ENCODE results near the gene GSX1. TPM values are rescaled to one million over a fixed set of nuclear protein-coding genes. Genes with fewer than 3 reads are reported as not detected.

Gene GSX1
- total and polyA plus RNA-seq, 2 experiments from 2014 or later = not detected

DNA sequence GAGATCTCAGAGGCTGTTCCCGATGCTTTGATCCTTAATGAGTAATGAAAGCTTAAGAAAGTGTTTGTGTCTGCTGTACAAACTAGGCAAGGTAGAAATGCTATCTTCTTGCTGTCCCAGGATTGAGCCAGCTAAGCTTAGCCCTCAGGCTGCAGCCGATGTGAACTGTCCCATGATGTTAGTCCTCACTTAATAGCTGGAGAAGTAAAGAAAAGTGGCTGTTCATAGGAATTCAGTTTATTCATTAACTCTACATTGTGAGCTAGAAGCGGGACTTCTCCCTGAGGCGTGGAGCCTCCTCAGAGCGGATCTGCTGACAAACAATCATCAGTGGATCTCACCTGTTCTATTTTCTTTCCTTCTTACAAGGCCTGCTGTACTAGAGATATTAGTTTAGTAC, 10.1 kb upstream of the GSX1 start:
- no peak overlapping the region for H3K4me3 ChIP-seq
- peaks cover 84% of the 10 kb centered on the region for H3K27me3 ChIP-seq
- no peak for DNase-seq (ENCODE audit: low read depth in 1 of 2, low spot score in 1 of 2)
- H3K27ac ChIP-seq = no peak overlapping the region
- TF ChIP-seq, protein P1, sequence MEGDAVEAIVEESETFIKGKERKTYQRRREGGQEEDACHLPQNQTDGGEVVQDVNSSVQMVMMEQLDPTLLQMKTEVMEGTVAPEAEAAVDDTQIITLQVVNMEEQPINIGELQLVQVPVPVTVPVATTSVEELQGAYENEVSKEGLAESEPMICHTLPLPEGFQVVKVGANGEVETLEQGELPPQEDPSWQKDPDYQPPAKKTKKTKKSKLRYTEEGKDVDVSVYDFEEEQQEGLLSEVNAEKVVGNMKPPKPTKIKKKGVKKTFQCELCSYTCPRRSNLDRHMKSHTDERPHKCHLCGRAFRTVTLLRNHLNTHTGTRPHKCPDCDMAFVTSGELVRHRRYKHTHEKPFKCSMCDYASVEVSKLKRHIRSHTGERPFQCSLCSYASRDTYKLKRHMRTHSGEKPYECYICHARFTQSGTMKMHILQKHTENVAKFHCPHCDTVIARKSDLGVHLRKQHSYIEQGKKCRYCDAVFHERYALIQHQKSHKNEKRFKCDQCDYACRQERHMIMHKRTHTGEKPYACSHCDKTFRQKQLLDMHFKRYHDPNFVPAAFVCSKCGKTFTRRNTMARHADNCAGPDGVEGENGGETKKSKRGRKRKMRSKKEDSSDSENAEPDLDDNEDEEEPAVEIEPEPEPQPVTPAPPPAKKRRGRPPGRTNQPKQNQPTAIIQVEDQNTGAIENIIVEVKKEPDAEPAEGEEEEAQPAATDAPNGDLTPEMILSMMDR (IDR thresholded peaks at IDR 0.05; ENCODE audit: low read depth, low read length) = no peak
- no peaks in the 10 kb centered on the region for H3K36me3 ChIP-seq
- no peaks in the 10 kb centered on the region for H3K4me1 ChIP-seq (ENCODE audit: low read depth)
- H3K9me3 ChIP-seq (ENCODE audit: low read depth) = no peaks in the 10 kb centered on the region

DNA sequence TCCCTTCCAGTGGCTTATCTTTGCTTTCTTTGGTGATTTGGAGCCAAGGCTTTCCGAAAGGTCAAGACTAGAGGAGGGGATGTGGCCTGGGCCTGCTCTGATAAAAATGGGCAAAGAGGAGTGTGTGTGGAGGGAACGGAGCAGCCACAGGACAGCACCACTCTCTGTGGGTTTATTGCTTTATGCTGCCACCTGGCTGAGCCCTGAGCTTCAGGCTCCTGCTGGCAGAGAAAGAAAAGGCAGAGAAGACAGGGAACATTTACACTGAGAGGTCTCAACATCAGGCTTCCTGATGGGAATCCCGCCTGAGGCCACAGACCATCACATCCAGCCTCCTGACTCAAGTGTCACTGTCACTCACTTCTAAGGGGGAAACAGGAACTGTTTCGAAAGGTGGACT, 9.2 kb upstream of the GSX1 start:
- H3K4me3 ChIP-seq = no peak overlapping the region
- no peak overlapping the region for H3K27ac ChIP-seq
- H3K9me3 ChIP-seq (ENCODE audit: low read depth) = no peaks in the 10 kb centered on the region
- TF ChIP-seq, protein P1 (IDR thresholded peaks at IDR 0.05; ENCODE audit: low read depth, low read length) = peak; percentile 45
- DNase-seq (ENCODE audit: low read depth in 1 of 2, low spot score in 1 of 2) = peak; percentile 29 to 51
- no peaks in the 10 kb centered on the region for H3K36me3 ChIP-seq
- H3K4me1 ChIP-seq (ENCODE audit: low read depth) = no peaks in the 10 kb centered on the region
- peaks cover 84% of the 10 kb centered on the region for H3K27me3 ChIP-seq

DNA sequence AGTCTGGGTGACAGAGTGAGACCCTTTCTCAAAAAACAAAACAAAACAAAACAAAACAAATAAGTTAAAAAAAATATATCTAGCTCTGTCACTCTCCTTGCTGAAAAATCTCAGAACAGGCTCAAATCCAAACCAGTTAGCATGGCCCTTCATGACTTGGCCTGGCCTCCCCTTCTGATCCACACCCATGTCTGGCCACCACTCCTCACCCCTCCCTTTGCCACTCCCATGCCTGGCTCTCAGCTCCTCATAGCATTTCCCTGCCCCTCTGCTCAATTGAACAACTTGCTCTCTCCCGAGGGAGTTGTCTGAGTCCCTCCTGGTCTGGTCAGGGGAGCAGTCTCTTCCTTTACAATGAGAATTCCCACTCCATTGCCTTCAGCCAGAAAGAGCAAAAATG, 4.0 kb upstream of the GSX1 start:
- no peak for DNase-seq (ENCODE audit: low read depth in 1 of 2, low spot score in 1 of 2)
- no peak overlapping the region for H3K27ac ChIP-seq
- no peaks in the 10 kb centered on the region for H3K4me1 ChIP-seq (ENCODE audit: low read depth)
- no peak overlapping the region for H3K4me3 ChIP-seq
- no peaks in the 10 kb centered on the region for H3K9me3 ChIP-seq (ENCODE audit: low read depth)
- H3K27me3 ChIP-seq = peaks cover 100% of the 10 kb centered on the region
- no peaks in the 10 kb centered on the region for H3K36me3 ChIP-seq
- TF ChIP-seq, protein P1 (IDR thresholded peaks at IDR 0.05; ENCODE audit: low read depth, low read length) = no peak

DNA sequence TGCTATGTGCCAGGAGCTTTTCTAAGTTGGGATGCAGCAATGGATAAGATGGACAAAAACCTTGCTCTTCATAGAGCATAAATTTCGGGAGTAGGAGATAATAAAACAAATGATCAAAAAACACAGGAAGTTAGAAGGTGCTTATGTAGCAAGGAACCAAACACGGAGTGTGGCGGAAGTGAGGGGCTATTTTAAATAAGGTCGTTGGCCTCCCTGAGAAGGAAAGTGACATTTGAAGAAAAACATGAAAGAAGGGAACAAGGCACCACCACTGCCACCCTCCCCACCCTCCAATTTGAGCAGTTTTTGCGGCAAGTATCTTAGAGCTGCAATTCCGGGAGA, 3.2 kb upstream of the GSX1 start:
- DNase-seq (ENCODE audit: low read depth in 1 of 2, low spot score in 1 of 2) = no peak
- no peak overlapping the region for H3K4me3 ChIP-seq

DNA sequence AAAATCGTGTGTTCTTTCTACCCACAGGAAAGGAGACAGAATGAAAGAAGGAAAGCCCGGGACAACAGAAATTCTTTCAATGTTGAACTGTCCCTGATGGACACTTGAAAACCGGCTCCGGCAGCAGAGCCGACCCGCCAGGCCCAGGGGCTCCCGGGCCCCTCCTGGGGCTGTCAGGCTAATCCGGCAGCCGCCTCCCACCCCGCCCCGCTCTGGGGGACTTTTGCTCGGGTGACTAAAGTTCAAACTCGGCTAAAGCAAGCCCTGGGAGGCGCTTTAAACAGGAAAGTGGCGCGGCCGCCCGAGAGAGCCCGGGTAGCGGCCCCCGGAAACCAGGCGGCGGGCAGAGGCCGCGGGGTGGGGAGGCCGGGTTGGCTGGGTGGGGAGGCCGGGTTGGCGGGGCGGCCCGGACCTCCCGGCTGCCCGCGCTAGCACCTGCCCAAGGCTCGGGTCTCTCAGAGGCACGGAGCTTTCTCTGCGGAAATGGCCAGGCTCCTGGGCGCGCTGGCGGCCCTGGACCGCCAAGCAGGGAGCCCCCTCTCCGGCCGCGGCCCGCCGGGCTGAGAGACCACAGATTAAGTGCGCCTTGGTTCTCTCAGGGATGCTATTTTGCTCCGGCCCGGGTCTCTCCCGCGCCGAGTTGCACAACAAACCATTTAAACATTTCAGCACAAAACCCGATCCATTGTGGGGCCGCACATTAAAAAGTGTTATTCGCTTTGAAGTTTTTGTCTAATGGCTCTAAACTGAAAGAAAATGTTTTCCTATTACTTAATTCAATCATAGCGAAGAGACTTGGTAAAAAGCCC, 2.6 kb upstream of the GSX1 start:
- DNase-seq (ENCODE audit: low read depth in 1 of 2, low spot score in 1 of 2) = no peak
- H3K27ac ChIP-seq = no peak overlapping the region
- peaks cover 100% of the 10 kb centered on the region for H3K27me3 ChIP-seq
- H3K9me3 ChIP-seq (ENCODE audit: low read depth) = no peaks in the 10 kb centered on the region
- no peaks in the 10 kb centered on the region for H3K4me1 ChIP-seq (ENCODE audit: low read depth)
- TF ChIP-seq, protein P1 (IDR thresholded peaks at IDR 0.05; ENCODE audit: low read depth, low read length) = no peak
- H3K36me3 ChIP-seq = no peaks in the 10 kb centered on the region
- H3K4me3 ChIP-seq = no peak overlapping the region

More for the DNA sequence above, 3.2 kb upstream of the GSX1 start:
- TF ChIP-seq, protein P1 (IDR thresholded peaks at IDR 0.05; ENCODE audit: low read depth, low read length) = no peak
- Histone ChIP-seq H3K36me3 (no peaks in the 10 kb centered on the region), H3K4me1 (ENCODE audit: low read depth) (no peaks in the 10 kb centered on the region), H3K9me3 (ENCODE audit: low read depth) (no peaks in the 10 kb centered on the region), H3K27me3 (peaks cover 100% of the 10 kb centered on the region), H3K27ac (no peak overlapping the region)
